Articular chondrocyte of knee joint (primary cell): ENCODE measurements around the gene TMEM169. TPM values are rescaled to one million over a fixed set of nuclear protein-coding genes. Genes with fewer than 3 reads are reported as not detected.

Experiments
- total RNA-seq: library from RNA; depleted of rRNA; stranded (reverse); fragments of >200 nt; gene quantifications from 2 replicates; pipeline ENCODE4 v1.2.3, GENCODE V29; 2012

The TMEM169 gene
- 0.22 and 0.26 TPM in 2 replicates for total RNA-seq

DNA sequence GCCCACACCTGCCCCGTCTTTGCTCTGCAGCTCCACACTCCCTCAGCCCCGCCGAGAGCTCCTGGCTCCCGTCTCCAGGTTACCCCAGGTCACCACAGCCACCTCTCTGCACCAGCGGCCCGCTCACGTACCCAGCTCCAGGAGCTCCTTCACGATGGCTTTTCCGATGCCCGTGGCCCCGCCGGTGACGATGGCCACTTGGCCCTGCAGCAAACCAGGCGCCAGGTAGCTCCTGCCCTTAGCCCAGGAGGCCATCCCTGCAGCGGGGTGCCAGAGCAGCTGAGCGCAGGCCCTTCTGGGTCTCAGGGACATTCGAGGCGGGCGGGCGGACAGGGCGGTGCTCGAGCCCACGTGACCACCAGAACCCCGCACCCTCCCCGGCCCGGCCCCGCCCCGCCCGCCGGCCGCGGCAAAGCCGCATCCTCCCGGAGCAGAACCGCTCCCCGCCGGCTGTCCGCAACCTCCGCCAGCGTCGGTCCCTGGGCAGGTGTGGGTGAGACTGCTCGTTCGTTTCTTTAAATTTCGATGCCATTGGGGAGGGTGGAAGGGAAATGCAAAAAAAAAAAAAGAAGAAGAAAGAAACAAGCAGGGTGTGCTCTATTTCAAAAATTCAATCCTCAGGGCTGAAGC, at the start of gene TMEM169, which contains the start of gene PECR:
Gene TMEM169, plus strand, starts transcription at position 433 of the 630 bp plus-strand sequence. CDS start 14,045 bp downstream, outside the sequence.
Gene PECR, minus strand, starts transcription at position 323 of the 630 bp plus-strand sequence. Its CDS starts 68 bp downstream, at position 255.

GRCh38 chr2:216108967-216109921, 27.5 kb downstream of the TMEM169 start, which contains the start of gene XRCC5:
Gene XRCC5 (plus strand): TSS chr2:216109348. CDS start chr2:216109437, 89 bp downstream.

Other genes with a start within 250 kb of the TMEM169 start
- gene MREG, start 68.4 kb upstream of the TMEM169 start, total RNA-seq = 4.8 and 6.0 TPM in 2 replicates
- 11.6 and 15.2 TPM in 2 replicates for gene PECR, start 110 bp upstream of the TMEM169 start, total RNA-seq
- 241 and 244 TPM in 2 replicates for gene XRCC5, start 27.4 kb downstream of the TMEM169 start, total RNA-seq